ENCODE results near the gene HS3ST3B1.

DNA sequence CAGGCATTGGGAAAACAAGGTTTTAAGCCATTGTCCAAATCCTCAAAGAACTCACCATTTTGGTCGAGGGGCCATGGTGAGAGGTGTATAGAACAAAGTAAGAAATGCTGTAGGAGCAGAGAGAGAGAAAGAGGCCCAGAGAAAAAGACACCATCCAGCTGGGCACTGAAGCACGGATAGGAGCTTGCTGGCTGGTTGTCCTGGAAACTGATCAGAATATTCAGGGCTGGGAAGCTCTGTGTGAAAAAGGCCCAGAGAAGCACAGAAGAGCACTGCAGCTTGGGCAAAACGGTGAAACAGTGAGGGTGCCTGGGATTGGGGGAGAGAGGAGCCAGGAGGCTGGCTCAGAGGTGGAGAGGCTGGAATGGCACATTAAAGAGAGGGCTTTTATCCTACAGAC, 16.5 kb downstream of the HS3ST3B1 start:
- TF ChIP-seq, protein P1, sequence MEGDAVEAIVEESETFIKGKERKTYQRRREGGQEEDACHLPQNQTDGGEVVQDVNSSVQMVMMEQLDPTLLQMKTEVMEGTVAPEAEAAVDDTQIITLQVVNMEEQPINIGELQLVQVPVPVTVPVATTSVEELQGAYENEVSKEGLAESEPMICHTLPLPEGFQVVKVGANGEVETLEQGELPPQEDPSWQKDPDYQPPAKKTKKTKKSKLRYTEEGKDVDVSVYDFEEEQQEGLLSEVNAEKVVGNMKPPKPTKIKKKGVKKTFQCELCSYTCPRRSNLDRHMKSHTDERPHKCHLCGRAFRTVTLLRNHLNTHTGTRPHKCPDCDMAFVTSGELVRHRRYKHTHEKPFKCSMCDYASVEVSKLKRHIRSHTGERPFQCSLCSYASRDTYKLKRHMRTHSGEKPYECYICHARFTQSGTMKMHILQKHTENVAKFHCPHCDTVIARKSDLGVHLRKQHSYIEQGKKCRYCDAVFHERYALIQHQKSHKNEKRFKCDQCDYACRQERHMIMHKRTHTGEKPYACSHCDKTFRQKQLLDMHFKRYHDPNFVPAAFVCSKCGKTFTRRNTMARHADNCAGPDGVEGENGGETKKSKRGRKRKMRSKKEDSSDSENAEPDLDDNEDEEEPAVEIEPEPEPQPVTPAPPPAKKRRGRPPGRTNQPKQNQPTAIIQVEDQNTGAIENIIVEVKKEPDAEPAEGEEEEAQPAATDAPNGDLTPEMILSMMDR (IDR thresholded peaks at IDR 0.05) = no peak
- no peak for TF ChIP-seq POLR2A (IDR thresholded peaks at IDR 0.05)
- TF ChIP-seq POLR2AphosphoS5 (IDR thresholded peaks at IDR 0.05) = no peak
- no peak for TF ChIP-seq EP300 (IDR thresholded peaks at IDR 0.05)
